ENCODE measurements around the gene C1orf21.

Gene C1orf21

DNA sequence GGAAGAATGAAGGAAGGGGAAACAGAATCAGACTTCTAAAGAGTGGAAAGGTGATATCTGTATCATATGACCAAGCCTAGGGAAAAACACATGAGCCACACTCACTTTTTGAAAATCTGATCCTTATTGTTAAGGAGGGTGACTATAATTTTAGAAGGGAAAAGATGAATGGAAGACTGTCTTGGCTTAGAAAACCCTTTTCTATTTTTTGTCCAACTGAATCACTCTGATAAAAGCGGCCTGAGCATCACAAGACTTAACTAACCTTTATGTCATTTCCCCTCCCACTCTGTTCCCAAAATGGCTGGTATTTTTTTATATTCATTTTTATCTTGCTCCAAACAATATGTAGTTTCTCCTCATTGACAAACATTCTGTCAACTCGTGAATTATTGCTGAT is 169.8 kb downstream of the C1orf21 start:
- Histone ChIP-seq H3K4me3 (ENCODE audit: insufficient read depth, low read depth, low read length, poor library complexity, severe bottlenecking) (no peak overlapping the region), H3K36me3 (ENCODE audit: control insufficient read depth, insufficient read depth, low read length) (no peaks in the 10 kb centered on the region), H3K27me3 (replicated peaks; ENCODE audit: control insufficient read depth, insufficient read depth, low read length, poor library complexity, severe bottlenecking) (no peaks in the 10 kb centered on the region), H3K9me3 (ENCODE audit: control insufficient read depth, low read length) (no peaks in the 10 kb centered on the region), H3K27ac (ENCODE audit: insufficient read depth, low read length, poor library complexity, severe bottlenecking) (no peak overlapping the region), H3K4me1 (ENCODE audit: control insufficient read depth, insufficient read depth, low read length, poor library complexity, severe bottlenecking) (no peaks in the 10 kb centered on the region)
- DNase-seq: no peak

- H3K27ac ChIP-seq (ENCODE audit: insufficient read depth, low read length, poor library complexity, severe bottlenecking): no peak overlapping the region
- H3K9me3 ChIP-seq (ENCODE audit: control insufficient read depth, low read length): no peaks in the 10 kb centered on the region
- no peaks in the 10 kb centered on the region for H3K27me3 ChIP-seq (replicated peaks; ENCODE audit: control insufficient read depth, insufficient read depth, low read length, poor library complexity, severe bottlenecking)
- H3K4me3 ChIP-seq (ENCODE audit: insufficient read depth, low read depth, low read length, poor library complexity, severe bottlenecking): no peak overlapping the region
- H3K36me3 ChIP-seq (ENCODE audit: control insufficient read depth, insufficient read depth, low read length): no peaks in the 10 kb centered on the region
- no peak for DNase-seq
- H3K4me1 ChIP-seq (ENCODE audit: control insufficient read depth, insufficient read depth, low read length, poor library complexity, severe bottlenecking): no peaks in the 10 kb centered on the region
These were observed 170.9 kb downstream of the C1orf21 start for GRCh38 chr1:184557423-184558347.

DNA sequence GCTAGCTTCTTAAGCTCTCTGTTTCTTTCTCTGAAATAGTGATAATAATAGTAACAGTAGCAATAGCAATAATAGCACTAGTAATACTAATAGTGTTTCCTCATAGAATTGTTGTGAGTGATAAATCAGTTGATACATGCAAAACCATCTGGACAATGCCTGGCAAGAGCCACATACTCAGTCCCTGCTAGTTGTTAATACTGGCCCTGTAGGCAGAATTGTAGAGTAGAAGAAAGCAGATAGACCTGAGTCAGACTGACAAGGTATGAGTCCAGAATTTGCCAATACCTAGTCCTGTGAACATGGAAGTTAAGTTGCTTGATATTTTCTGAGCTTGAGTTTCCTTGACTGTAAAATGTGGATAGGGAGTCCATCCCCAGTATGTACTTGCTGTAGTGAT is 171.9 kb downstream of the C1orf21 start:
- no peaks in the 10 kb centered on the region for H3K27me3 ChIP-seq (replicated peaks; ENCODE audit: control insufficient read depth, insufficient read depth, low read length, poor library complexity, severe bottlenecking)
- no peaks in the 10 kb centered on the region for H3K4me1 ChIP-seq (ENCODE audit: control insufficient read depth, insufficient read depth, low read length, poor library complexity, severe bottlenecking)
- H3K27ac ChIP-seq (ENCODE audit: insufficient read depth, low read length, poor library complexity, severe bottlenecking): no peak overlapping the region
- H3K9me3 ChIP-seq (ENCODE audit: control insufficient read depth, low read length): no peaks in the 10 kb centered on the region
- no peak for DNase-seq
- H3K36me3 ChIP-seq (ENCODE audit: control insufficient read depth, insufficient read depth, low read length): no peaks in the 10 kb centered on the region
- H3K4me3 ChIP-seq (ENCODE audit: insufficient read depth, low read depth, low read length, poor library complexity, severe bottlenecking): no peak overlapping the region

DNA sequence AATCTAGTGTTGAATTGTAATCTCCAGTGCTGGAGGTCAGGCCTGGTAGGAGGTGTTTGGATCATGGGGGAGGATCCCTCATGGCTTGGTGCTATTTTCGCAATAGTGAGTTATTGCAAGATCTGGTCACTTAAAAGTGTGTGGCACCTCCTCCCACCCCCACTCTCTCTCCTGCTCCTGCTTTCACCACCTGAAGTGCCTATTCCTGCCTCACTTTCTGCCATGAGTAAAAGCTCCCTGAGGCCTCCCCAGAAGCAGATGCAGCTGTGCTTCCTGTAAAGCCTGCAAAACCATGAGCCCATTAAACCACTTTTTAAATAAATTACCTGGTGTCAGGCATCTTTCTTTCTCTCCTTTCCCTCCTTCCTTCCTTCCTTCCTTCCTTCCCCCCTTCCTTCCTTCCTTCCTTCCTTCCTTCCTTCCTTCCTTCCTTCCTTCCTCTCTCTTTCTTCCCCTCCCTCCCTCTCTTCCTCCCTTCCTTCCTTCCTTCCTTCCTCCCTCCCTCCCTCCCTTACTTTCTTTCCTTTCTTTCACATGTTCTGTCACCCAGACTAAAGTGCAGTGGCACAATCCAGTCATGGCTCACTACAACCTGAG is 172.4 kb downstream of the C1orf21 start:
- no peaks in the 10 kb centered on the region for H3K36me3 ChIP-seq (ENCODE audit: control insufficient read depth, insufficient read depth, low read length)
- H3K9me3 ChIP-seq (ENCODE audit: control insufficient read depth, low read length): no peaks in the 10 kb centered on the region
- no peak overlapping the region for H3K27ac ChIP-seq (ENCODE audit: insufficient read depth, low read length, poor library complexity, severe bottlenecking)
- DNase-seq: no peak
- no peaks in the 10 kb centered on the region for H3K4me1 ChIP-seq (ENCODE audit: control insufficient read depth, insufficient read depth, low read length, poor library complexity, severe bottlenecking)
- no peaks in the 10 kb centered on the region for H3K27me3 ChIP-seq (replicated peaks; ENCODE audit: control insufficient read depth, insufficient read depth, low read length, poor library complexity, severe bottlenecking)
- no peak overlapping the region for H3K4me3 ChIP-seq (ENCODE audit: insufficient read depth, low read depth, low read length, poor library complexity, severe bottlenecking)

DNA sequence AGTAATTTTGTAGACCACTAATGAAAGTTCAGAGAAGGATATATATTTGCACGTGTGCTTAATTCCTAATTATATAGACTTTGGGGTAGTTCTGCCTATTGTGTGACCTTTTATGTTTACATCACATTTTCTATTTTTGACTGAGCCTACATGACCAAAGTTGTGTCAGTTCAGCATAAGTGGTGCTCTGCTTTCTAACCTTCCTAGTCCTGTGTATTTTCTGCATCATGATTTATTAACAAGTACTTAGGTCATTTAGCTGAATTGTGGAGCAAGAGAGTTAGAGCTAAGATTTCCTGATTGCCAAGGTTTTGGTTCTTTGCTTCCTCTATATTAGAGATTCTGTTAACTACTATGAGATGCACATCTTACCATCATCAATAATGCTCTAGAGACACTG is 176.0 kb downstream of the C1orf21 start:
- DNase-seq: no peak
- no peak overlapping the region for H3K27ac ChIP-seq (ENCODE audit: insufficient read depth, low read length, poor library complexity, severe bottlenecking)
- no peak overlapping the region for H3K4me3 ChIP-seq (ENCODE audit: insufficient read depth, low read depth, low read length, poor library complexity, severe bottlenecking)
- no peaks in the 10 kb centered on the region for H3K4me1 ChIP-seq (ENCODE audit: control insufficient read depth, insufficient read depth, low read length, poor library complexity, severe bottlenecking)
- H3K27me3 ChIP-seq (replicated peaks; ENCODE audit: control insufficient read depth, insufficient read depth, low read length, poor library complexity, severe bottlenecking): no peaks in the 10 kb centered on the region
- H3K9me3 ChIP-seq (ENCODE audit: control insufficient read depth, low read length): no peaks in the 10 kb centered on the region
- no peaks in the 10 kb centered on the region for H3K36me3 ChIP-seq (ENCODE audit: control insufficient read depth, insufficient read depth, low read length)

GRCh38 chr1:184563308-184563707 is 176.5 kb downstream of the C1orf21 start:
- no peaks in the 10 kb centered on the region for H3K27me3 ChIP-seq (replicated peaks; ENCODE audit: control insufficient read depth, insufficient read depth, low read length, poor library complexity, severe bottlenecking)
- H3K9me3 ChIP-seq (ENCODE audit: control insufficient read depth, low read length): no peaks in the 10 kb centered on the region
- DNase-seq: no peak
- H3K27ac ChIP-seq (ENCODE audit: insufficient read depth, low read length, poor library complexity, severe bottlenecking): no peak overlapping the region
- H3K36me3 ChIP-seq (ENCODE audit: control insufficient read depth, insufficient read depth, low read length): no peaks in the 10 kb centered on the region
- no peaks in the 10 kb centered on the region for H3K4me1 ChIP-seq (ENCODE audit: control insufficient read depth, insufficient read depth, low read length, poor library complexity, severe bottlenecking)
- H3K4me3 ChIP-seq (ENCODE audit: insufficient read depth, low read depth, low read length, poor library complexity, severe bottlenecking): no peak overlapping the region

DNA sequence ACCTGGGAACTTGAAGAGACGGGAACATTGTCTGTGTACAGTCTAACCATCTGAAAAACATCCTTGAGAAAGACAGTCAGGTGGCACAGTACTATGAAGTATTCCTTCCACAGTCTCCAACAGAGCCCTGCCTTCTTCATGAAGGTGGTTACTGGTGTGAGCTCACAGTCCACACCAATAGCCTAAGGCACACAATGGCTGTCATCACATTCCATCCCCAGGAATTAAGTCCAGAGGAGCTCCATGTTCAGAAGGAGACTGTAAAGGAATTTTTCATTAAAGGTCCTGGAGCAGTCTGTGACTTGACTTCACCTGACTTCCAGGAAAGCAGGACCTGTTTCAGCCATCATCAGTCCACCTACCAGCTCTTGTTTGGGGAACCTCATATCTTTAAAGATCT is 180.2 kb downstream of the C1orf21 start:
- no peaks in the 10 kb centered on the region for H3K4me1 ChIP-seq (ENCODE audit: control insufficient read depth, insufficient read depth, low read length, poor library complexity, severe bottlenecking)
- no peak for DNase-seq
- H3K27me3 ChIP-seq (replicated peaks; ENCODE audit: control insufficient read depth, insufficient read depth, low read length, poor library complexity, severe bottlenecking): no peaks in the 10 kb centered on the region
- H3K27ac ChIP-seq (ENCODE audit: insufficient read depth, low read length, poor library complexity, severe bottlenecking): no peak overlapping the region
- H3K36me3 ChIP-seq (ENCODE audit: control insufficient read depth, insufficient read depth, low read length): no peaks in the 10 kb centered on the region
- H3K4me3 ChIP-seq (ENCODE audit: insufficient read depth, low read depth, low read length, poor library complexity, severe bottlenecking): no peak overlapping the region
- no peaks in the 10 kb centered on the region for H3K9me3 ChIP-seq (ENCODE audit: control insufficient read depth, low read length)

- no peaks in the 10 kb centered on the region for H3K9me3 ChIP-seq (ENCODE audit: control insufficient read depth, low read length)
- no peak overlapping the region for H3K27ac ChIP-seq (ENCODE audit: insufficient read depth, low read length, poor library complexity, severe bottlenecking)
- no peak overlapping the region for H3K4me3 ChIP-seq (ENCODE audit: insufficient read depth, low read depth, low read length, poor library complexity, severe bottlenecking)
- H3K4me1 ChIP-seq (ENCODE audit: control insufficient read depth, insufficient read depth, low read length, poor library complexity, severe bottlenecking): no peaks in the 10 kb centered on the region
- H3K36me3 ChIP-seq (ENCODE audit: control insufficient read depth, insufficient read depth, low read length): no peaks in the 10 kb centered on the region
- no peak for DNase-seq
- H3K27me3 ChIP-seq (replicated peaks; ENCODE audit: control insufficient read depth, insufficient read depth, low read length, poor library complexity, severe bottlenecking): no peaks in the 10 kb centered on the region
These were observed 180.8 kb downstream of the C1orf21 start for GRCh38 chr1:184567637-184568036.

- Histone ChIP-seq H3K4me3 (ENCODE audit: insufficient read depth, low read depth, low read length, poor library complexity, severe bottlenecking) (no peak overlapping the region), H3K9me3 (ENCODE audit: control insufficient read depth, low read length) (no peaks in the 10 kb centered on the region), H3K4me1 (ENCODE audit: control insufficient read depth, insufficient read depth, low read length, poor library complexity, severe bottlenecking) (no peaks in the 10 kb centered on the region), H3K36me3 (ENCODE audit: control insufficient read depth, insufficient read depth, low read length) (no peaks in the 10 kb centered on the region), H3K27ac (ENCODE audit: insufficient read depth, low read length, poor library complexity, severe bottlenecking) (no peak overlapping the region), H3K27me3 (replicated peaks; ENCODE audit: control insufficient read depth, insufficient read depth, low read length, poor library complexity, severe bottlenecking) (no peaks in the 10 kb centered on the region)
- DNase-seq: no peak
These were observed 181.3 kb downstream of the C1orf21 start for GRCh38 chr1:184568148-184568547.

DNA sequence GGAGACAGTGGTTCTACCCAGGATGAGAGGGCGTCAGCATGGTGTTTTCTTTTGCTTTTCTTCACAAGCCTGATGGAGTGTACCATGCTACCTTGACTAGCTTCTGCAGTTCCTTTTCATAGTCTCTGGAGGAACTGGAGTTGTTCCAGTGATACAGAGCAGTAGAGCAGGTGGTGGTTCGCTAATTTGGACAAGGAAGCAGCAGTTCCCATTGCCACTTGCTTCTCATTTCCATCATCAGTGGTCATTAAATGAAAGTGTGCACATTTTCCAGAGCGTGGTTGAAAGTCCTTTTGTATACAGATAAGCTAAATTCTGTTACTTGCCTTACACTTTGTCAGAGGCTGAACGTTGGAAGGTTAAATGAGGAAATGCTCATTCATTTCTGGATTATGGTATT is 182.3 kb downstream of the C1orf21 start:
- Histone ChIP-seq H3K36me3 (ENCODE audit: control insufficient read depth, insufficient read depth, low read length) (no peaks in the 10 kb centered on the region), H3K4me1 (ENCODE audit: control insufficient read depth, insufficient read depth, low read length, poor library complexity, severe bottlenecking) (no peaks in the 10 kb centered on the region), H3K27ac (ENCODE audit: insufficient read depth, low read length, poor library complexity, severe bottlenecking) (no peak overlapping the region), H3K4me3 (ENCODE audit: insufficient read depth, low read depth, low read length, poor library complexity, severe bottlenecking) (no peak overlapping the region), H3K27me3 (replicated peaks; ENCODE audit: control insufficient read depth, insufficient read depth, low read length, poor library complexity, severe bottlenecking) (no peaks in the 10 kb centered on the region), H3K9me3 (ENCODE audit: control insufficient read depth, low read length) (no peaks in the 10 kb centered on the region)
- no peak for DNase-seq

Measured in effector memory CD4-positive, alpha-beta T cell (primary cell).